Mammary epithelial cell (primary cell): Measurements from ENCODE around the gene HS3ST5.

Experiments used
- EZH2 ChIP-seq: IDR thresholded peaks from 2 replicates; pipeline ENCODE4 v1.6.1; 2012; ENCODE audit warnings: low read length, inconsistent platforms, borderline replicate concordance
- TF ChIP-seq, protein P1 (sequence below), 2 donors: IDR thresholded peaks in 1 of 2; conservative IDR thresholded peaks in 1 of 2; 2 replicates each; pipeline ENCODE4 v1.5.1; 2011 to 2012; ENCODE audit warnings: inconsistent platforms in 2 of 2, low read length in 2 of 2, mild to moderate bottlenecking in 2 of 2, control low read depth in 1 of 2, low read depth in 1 of 2; ENCODE audit not compliant: insufficient read depth in 1 of 2; ENCODE audit errors: extremely low read depth in 1 of 2

DNA sequence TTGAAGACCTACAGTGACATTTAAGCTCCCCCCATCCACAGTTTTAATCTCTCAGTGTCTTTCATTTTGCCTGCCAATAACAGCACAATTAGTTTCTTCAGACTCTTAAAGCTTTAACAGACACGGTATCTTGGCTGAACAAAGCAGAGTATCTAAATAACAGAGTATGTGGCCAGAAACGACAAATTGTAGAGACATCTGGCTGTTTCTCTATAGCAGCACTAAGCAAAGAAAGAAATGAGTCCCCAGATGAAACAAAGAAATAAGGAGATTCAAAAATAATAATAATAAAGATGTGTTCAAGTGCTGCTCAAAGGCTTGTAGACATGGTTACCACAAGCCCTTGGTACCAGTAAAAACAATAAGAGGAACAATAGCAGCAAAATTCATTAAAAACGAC, 274.1 kb downstream of the HS3ST5 start:
- TF ChIP-seq, protein P1, sequence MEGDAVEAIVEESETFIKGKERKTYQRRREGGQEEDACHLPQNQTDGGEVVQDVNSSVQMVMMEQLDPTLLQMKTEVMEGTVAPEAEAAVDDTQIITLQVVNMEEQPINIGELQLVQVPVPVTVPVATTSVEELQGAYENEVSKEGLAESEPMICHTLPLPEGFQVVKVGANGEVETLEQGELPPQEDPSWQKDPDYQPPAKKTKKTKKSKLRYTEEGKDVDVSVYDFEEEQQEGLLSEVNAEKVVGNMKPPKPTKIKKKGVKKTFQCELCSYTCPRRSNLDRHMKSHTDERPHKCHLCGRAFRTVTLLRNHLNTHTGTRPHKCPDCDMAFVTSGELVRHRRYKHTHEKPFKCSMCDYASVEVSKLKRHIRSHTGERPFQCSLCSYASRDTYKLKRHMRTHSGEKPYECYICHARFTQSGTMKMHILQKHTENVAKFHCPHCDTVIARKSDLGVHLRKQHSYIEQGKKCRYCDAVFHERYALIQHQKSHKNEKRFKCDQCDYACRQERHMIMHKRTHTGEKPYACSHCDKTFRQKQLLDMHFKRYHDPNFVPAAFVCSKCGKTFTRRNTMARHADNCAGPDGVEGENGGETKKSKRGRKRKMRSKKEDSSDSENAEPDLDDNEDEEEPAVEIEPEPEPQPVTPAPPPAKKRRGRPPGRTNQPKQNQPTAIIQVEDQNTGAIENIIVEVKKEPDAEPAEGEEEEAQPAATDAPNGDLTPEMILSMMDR (conservative IDR thresholded peaks at IDR 0.05 in 1 of 2, IDR thresholded peaks at IDR 0.05 in 1 of 2; ENCODE audit: extremely low read depth in 1 of 2, insufficient read depth in 1 of 2, low read depth in 1 of 2, low read length in 2 of 2): no peak
- no peak for TF ChIP-seq EZH2
